HG03139 (cell line): ENCODE results near the gene BRINP3.

ENCODE experiments used
- ATAC-seq: cut with Tn5 transposase; IDR thresholded peaks from one replicate; pipeline ENCODE4 v1.9.1; 2021; ENCODE audit not compliant: unreplicated experiment

The BRINP3 gene

DNA sequence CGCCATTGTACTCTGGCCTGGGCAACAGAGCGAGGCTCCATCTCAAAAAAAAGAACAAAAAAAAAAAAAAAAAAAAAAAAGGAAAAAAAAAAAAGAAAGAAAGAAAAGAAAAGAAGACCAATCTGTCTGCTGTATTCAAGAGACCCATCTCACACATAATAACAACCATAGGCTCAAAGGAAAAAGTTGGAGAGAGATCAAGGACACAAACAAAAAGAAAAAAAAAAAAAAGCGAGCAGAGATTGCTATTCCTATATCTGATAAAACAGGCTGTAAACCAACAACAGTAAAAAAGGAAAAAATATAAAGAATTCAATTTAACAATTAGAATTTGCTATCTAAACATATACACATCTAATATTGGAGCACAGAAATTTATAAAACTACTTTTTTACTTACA is 150.4 kb downstream of the BRINP3 start:
- ATAC-seq: no peak

DNA sequence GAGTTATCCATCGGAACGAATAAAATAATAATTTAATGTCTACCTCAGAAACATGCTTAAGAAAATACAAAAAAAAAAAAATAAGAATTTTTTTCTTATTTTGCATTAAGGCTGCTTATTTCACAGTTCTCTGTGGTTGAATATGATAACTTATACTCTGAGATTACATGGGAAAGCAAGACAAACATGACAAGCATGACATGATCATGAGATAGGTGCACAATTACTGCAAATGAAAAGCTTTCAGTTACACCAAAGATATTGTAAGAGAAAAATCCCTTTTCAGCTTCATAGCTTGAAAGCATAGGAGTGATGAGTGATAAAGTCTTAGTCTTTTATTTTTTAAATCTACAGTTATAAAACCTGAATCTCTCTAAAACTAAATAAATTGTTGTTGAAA is 154.1 kb downstream of the BRINP3 start:
- ATAC-seq: no peak

DNA sequence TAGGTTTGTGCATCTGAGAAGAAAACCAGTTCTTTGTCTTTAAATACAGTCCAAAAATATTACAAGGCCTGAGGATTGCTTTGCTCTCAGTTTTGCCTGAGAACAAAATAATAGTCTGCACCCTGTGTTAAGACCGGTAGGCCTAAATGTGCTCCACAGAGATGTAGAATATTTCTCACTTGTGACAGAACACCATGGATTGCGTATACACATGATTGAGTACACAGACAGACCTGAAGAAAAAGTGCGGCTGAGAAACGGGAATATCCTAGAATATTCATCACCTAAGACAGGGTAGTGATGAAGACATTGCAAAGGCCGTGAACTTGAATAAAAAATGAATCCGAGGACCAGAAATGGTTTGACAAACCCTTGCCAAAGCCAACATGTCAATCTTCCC is 155.4 kb downstream of the BRINP3 start:
- no peak for ATAC-seq

DNA sequence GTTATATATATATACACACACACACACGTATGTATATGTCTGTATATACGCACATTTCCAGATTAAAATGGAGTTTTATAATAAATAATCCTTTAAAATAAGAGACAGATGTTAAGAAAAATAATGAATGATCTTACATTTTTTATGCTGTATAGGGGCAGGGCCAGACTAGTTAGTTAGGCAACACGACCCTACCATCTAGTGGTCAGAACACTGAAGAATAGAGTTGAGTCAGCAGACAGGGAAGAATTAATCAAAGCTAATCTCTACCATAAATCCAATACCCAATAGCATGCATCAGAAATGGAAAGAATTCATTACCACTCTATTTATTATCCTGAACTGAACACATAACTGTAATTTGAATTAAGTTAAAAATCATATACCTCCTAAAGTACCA is 156.7 kb downstream of the BRINP3 start:
- no peak for ATAC-seq

DNA sequence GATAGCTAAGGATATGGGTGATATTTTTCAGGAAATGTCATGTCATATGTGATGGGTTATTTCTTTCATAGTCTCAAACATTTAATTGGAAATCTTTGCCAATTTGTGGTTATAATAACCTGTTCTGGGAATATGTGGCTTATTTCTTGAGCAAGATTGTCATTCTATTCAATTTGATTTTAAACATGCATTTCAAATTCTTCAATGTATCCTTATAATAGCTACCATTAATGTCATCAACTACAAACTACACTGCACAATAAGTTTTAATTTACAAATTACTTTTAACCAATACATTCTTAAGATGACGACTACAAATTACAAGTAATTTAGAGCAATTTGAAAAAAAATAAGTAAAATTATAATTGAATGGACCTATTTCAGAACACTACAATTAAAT is 164.9 kb downstream of the BRINP3 start:
- no peak for ATAC-seq

DNA sequence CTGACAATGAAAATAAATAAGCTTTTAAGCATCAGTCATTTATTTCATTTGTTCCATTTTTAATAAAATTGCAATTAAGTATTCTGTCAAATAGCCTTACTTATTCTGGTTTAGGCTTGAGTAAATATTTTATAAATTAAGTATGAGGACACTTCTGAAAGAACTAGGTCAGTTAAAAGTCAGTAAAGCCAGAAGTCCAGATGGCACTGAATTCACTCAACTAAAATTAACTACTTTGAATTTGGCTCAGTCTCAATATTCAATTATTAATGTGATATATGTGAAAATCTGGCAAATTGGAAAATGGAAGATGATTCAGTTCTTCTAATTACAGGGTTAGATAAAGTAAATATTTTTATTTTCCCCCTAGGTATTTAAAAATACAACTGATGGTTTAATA is 174.2 kb downstream of the BRINP3 start:
- no peak for ATAC-seq

DNA sequence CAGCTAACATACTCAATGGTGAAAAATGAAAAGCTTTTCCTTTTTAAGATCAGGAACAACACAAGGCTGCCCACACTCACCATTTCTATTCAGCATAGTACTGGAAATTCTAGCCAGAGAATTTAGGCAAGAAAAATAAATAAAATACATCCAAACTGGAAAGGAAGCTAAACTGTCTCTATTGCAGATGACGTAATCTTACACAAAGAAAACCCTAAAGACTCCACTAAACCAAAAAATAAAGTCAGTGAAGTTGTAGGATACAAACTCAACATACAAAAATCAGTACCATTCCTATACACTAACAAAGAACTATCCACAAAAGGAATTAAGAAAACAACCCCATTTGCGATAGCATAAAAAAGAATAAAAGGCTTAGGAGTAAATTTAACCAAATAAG is 181.2 kb downstream of the BRINP3 start:
- no peak for ATAC-seq

DNA sequence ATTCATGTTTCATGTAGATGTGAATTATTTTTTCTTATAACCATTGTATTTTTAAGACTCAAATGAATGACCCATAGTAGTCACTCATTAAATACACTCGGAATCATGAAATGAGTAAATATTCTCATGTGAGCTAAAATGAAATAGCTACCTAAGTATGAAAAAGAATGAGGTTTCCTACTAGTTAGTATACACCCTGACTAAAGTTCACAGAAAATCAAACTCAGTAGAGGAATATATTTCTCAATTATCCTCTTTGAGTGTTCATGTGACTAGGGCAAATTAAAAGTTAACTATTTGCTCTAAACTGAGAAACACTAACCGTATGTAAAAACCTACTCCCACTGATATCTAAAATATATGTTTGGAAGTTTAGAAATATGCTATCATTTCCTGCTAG is 187.8 kb downstream of the BRINP3 start:
- ATAC-seq: no peak

DNA sequence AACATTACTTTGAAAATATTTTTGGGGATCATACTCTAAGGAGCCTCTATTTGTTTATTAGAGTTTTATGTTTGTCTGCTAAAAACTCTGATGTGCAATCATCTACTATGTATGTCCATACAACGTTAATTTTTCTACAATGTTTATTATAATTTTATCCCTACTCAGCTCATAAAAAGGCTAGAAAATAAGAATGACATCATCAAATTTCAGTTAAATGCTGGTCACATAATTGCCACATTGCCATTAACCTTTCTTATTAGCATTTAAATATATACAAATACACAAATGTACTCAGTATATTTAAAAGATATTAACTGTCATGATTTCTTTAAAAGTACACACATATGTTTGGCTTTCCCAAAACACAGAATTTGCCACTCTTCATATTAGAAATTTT is 191.6 kb downstream of the BRINP3 start:
- no peak for ATAC-seq

DNA sequence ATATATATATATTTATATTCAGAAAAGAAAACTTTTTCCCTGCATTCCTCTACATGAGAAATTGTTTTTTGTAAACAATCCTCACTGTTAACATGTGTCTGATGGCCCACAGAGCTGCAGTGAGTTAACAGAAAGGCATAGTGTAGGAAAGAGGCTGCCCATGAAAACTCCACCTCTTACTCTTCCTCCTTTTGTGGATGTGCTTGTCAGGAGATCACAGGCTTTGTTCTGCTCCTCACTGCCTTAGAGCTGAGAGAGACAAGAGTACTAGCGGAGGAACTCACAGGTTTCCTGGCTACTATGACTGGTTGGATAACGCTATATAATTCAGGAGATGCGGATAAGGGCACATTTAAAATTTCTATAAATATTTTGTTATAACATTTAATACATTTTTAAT is 200.6 kb downstream of the BRINP3 start:
- no peak for ATAC-seq

DNA sequence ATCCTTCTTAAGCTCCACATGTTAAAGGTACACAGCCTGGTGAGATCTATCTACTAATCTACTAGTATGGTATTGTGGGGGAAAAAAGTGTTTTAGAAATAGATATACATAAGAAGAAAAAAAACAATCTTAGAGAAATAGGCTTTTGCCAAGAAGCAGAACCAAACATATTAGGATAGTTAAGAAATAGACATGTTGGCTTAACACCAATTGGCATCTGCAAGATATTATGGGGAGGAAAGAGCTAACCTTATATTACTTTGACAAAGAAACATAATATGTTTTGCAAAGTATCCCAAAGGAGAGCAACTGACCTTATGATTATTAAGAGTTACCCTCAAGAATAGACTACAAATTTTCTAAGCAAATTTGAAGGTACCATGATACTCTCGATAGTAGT is 202.9 kb downstream of the BRINP3 start:
- ATAC-seq: no peak

DNA sequence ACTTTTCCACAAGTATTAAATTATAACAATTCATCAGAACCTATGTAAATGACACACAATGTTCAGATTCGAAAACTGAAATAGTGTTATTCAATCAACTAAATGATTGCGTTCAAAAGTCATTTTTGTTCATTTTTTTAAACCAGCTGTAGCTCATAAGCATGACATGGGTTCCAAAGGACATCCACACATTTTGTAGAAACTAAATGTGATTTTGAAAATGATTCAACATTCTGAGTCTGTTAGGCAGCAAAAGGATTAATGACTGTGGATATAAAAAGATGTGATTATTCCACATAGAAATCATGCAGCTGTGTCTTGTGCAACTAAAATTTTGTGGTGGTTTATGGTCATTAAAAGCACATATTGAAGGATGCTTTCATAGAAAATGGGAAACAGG is 204.5 kb downstream of the BRINP3 start:
- ATAC-seq: no peak

DNA sequence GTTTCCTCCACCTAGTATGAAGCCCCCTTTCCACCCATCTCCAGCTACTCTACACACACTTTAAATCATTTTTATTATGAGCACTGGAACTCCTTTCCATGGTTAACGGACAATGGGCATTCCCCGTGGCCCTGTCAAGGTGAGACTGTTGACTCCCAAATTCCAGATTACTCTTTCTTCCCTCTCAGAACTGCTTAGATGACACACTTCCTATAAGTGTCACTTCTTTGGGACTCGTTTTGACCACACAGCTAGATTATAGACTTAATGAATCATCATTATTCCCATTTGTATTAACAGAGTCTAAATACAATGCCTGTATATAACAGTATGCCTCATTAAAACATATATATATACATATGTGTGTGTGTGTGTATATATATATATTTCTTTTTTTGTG is 215.1 kb downstream of the BRINP3 start:
- no peak for ATAC-seq

DNA sequence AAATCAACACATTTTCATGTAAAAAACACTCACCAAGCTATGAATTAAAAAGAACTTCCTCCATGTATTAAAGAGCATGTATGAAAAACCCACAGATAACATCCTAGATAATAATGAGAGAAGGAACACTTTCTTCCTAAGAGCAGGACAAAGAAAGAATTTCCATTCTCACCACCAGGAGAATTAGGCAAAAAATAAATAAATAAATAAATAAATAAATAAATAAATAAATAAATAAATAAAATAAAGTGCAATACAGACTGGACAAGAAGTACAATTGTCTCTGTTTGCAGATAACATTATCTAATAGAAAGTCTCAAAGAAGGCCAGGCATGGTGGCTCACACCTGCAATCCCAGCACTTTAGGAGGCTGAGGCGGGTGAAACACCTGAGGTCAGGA is 218.2 kb downstream of the BRINP3 start:
- ATAC-seq: no peak

DNA sequence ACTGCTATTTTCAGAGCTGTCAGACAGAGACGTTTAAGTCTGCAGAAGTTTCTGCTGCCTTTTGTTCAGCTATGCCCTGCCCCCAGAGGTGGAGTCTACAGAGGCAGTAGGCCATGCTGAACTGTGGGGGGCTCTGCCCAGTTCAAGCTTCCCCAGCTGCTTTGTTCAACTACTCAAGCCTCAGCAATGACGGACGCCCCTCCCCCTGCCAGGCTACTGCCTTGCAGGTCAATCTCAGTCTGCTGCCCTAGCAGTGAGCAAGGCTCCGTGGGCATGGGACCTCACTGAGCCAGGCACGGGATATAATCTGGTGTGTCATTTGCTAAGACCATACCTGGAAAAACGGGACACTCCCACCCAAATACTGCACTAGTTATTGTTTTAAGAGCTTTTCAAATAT is 219.7 kb downstream of the BRINP3 start:
- ATAC-seq: no peak

DNA sequence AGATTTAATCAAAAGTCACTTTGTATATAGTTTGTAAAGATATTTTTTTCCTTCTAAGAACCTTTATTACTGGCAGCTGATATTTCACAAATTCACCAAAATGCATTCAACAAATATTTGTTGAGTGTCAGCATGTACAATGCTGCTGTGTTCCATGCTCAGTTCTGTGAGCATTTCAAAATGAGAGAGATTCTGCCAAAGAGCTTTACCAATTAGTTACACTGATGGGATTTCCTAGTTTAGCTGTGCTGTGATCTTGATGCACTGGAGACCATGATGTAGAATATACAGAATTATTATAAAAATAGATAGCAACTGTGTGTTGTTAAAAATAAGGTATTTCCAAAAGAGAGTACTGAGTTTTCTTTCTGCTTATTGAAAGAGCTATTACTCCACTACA is 225.6 kb downstream of the BRINP3 start:
- ATAC-seq: no peak

DNA sequence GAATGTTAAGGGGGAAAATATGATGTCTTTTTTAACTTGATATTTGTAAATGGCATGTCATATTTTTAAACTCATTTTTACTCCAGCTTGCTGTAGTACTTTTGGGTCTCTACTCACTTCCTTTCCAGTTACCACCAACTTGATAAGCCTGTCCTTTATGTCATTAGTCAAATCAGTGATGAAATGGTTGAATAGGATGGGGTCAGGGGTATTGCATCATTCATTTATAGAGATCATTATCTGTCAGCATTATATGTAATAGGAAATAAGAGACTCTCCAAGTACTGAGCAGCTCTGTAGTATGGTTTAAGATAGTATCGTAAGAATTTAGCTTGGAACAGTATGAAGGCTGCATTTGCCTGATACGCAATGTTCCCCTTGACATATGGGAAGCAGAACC is 227.3 kb downstream of the BRINP3 start:
- no peak for ATAC-seq

DNA sequence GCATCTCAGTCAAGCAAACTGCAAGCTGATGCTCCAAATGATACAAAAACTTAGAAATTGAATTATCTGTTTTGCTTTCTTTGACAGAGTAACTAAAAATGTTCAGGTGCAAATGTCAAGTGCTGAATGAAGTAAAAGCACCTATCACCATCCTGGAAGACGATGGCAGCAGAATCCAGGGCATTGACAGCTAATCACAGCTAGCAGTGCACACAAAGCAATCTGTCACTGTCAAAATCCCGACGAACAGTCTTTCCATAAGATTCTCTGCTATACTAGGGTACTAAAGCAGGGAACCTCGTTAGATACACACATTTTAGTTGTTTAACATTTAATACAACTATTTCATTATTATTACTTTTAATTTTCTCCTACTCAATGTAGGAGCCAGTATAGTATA is 233.3 kb downstream of the BRINP3 start:
- no peak for ATAC-seq

DNA sequence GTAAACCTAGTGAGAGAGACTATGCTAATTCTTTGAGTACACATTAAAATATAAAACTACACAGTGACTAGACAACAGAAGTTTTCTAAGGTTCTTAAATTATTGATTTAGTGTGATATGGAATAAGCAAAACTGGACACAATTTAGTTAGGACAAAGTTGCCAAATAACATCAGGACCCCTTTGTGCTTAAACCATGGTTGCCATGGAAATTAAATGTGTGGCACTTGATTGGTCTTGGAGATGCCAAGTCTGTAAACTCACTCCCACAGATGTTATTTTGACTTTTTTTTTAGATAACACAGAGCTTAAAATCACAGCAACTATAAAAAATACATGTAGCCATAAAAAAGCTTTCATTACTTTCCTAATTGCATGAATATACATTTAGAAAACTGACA is 234.6 kb downstream of the BRINP3 start:
- no peak for ATAC-seq

DNA sequence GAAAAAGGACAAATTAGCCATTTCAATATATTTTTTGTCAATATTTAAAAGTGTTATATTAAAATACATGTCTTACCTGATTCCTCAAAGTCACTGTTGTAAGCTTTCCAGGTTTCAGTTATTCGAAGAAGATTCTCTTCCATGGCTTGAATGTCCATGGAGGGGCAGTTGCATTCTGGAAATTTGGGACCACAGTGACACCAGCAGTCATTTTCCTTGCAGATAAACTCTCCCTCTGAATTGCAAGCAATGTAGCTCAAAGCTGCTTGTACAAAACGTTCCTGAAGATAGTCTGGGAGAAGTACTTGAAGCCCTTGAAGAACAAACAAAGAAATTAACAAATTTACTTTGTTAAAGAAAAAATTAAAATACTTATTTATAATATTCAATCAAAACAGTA is 251.7 kb downstream of the BRINP3 start:
- no peak for ATAC-seq

DNA sequence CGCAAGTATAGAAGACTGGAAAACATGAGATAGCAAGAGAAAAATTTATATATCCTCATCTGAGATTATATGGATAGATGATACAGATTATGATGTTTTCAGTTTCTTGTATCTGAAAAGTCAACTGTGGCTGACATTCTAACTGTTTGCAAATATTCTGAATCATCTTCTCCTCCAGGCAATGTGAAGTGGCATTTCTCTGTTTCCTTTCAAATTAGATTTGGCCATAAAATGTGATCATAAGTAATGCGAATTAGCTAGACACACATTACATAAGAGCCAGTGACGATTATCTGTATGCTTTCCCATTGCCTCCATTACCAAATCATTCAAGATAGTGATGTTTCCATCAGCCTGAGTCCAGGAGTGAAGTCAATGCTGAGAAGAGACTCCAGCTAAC is 265.2 kb downstream of the BRINP3 start:
- no peak for ATAC-seq

DNA sequence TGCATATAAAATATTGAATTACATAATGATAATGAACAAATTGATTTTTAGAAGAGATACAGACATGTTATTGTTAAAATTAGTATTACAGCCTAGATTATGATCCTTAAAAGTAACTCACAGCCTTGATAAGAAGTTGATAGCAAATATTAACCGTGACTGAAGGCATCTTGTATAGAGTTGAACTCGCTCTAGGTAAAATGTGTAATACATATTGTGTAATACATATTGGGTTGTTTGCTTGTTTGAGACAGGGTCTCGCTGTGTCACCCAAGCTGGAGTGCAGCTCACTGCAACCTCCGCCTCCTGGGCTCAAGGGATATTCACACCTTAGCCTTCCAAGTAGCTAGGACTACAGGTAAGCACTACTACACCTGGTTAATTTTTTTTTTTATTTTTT is 269.9 kb downstream of the BRINP3 start:
- ATAC-seq: no peak

DNA sequence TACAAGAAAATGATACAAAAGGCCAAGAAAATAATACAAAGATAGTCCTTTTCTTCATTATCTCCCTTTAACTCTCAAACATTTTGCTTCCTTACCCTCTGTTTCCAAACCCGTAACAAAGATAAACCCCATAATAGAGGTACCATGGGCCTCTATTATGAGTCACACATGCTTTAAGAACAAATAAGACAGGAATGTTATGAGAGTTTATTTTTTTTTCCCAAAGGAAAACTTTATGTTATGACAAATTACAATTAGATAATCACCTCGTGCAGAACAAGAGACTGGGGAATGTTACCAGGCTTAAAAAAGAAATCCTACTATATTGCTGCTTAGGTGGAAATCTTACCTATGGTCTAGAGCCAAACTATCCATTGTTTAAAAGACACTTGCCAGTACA is 272.0 kb downstream of the BRINP3 start:
- ATAC-seq: no peak

DNA sequence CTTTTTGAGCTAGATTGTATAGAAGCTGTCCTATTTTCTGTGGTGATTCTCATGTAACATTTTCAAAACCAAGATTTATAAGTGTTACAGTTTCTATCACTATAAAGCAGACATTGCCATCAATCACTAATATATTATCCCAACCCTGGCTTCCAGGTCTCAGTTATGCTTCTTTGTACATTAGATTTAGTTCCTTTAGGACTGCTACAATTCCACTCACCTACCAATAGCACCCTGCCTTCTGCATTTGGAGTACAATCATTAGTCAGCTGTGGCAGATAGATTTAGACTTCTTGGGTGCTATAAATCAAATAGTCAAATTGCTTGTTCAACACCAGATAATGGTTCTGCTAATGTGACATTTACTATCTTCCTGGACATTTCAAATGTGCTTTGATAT is 281.6 kb downstream of the BRINP3 start:
- no peak for ATAC-seq
